ENCODE results near the gene NUB1.

DNA sequence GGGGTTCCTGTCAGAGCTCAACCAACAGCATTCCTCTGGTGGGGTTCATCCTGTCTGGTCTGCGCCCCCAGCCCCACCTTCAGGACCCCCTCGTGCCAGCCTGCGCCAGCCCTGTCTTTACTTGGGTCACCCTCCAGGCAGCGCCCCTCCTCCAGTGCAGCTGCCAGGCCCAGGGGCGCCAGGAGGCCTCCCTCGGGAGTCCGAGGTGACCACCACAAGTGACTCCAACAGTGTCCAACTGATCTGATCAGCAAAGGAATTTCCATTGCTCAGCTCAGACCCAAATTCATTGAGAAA lies 57.6 kb downstream of the NUB1 start:
- TF ChIP-seq, protein P1, sequence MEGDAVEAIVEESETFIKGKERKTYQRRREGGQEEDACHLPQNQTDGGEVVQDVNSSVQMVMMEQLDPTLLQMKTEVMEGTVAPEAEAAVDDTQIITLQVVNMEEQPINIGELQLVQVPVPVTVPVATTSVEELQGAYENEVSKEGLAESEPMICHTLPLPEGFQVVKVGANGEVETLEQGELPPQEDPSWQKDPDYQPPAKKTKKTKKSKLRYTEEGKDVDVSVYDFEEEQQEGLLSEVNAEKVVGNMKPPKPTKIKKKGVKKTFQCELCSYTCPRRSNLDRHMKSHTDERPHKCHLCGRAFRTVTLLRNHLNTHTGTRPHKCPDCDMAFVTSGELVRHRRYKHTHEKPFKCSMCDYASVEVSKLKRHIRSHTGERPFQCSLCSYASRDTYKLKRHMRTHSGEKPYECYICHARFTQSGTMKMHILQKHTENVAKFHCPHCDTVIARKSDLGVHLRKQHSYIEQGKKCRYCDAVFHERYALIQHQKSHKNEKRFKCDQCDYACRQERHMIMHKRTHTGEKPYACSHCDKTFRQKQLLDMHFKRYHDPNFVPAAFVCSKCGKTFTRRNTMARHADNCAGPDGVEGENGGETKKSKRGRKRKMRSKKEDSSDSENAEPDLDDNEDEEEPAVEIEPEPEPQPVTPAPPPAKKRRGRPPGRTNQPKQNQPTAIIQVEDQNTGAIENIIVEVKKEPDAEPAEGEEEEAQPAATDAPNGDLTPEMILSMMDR (IDR thresholded peaks at IDR 0.05): no peak
- no peak for TF ChIP-seq EP300 (IDR thresholded peaks at IDR 0.05)
